Activated CD8-positive, alpha-beta memory T cell treated with anti-CD3 and anti-CD28 coated beads for 36 hours (primary cell): ENCODE data around the gene FEM1C. TPM values are rescaled to one million over a fixed set of nuclear protein-coding genes. Genes with fewer than 3 reads are reported as not detected.
"Not testable (repeated sequence)": the region's sequence is repeated elsewhere in the genome, so short reads cannot be mapped to it uniquely, and the experiment has no call there.

Experiments used
- CTCF ChIA-PET: fragments of 350-600 bp; sonication (Branson Sonifier 250); formaldehyde crosslinking; loops from one replicate; lab custom pipeline; 2021; ENCODE audit warnings: antibody characterized with exemption; lab: Charles Lee
- POLR2A ChIA-PET: fragments of 350-600 bp; sonication (Branson Sonifier 250); formaldehyde crosslinking; loops from one replicate; lab custom pipeline; 2021; ENCODE audit warnings: antibody characterized with exemption; lab: Charles Lee
- total RNA-seq, 2 experiments: library from RNA; stranded (reverse); gene quantifications; one replicate each; pipeline ENCODE4 v1.2.3, GENCODE V29; 2021

The FEM1C gene
- total RNA-seq, 2 experiments from 2014 or later: 13.9 to 14.0 TPM

DNA sequence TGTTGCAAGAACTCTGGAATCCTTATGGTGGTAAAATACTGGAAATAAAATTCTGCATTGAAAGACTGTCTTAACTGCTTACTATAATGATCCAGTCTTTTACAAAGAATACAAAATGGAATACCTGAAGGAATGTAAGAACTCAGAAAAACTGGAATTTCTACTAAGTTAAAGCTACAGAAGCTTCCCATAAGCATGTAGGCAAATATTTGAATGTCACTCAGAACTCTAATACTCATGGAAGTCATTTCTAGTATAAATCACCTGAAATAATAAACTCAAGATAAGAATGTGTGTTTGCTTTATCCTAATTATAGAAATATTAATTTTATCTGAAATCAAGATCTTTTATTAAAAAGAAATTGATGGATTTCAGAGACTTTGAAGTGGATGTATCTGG lies 54.8 kb downstream of the FEM1C start:
- POLR2A ChIA-PET: no interaction called here

GRCh38 chr5:115487756-115488155 lies 56.8 kb downstream of the FEM1C start:
- ChIA-PET POLR2A (no interaction called here), CTCF (no interaction called here)

More for the DNA sequence above, 54.8 kb downstream of the FEM1C start:
- CTCF ChIA-PET: no interaction called here

DNA sequence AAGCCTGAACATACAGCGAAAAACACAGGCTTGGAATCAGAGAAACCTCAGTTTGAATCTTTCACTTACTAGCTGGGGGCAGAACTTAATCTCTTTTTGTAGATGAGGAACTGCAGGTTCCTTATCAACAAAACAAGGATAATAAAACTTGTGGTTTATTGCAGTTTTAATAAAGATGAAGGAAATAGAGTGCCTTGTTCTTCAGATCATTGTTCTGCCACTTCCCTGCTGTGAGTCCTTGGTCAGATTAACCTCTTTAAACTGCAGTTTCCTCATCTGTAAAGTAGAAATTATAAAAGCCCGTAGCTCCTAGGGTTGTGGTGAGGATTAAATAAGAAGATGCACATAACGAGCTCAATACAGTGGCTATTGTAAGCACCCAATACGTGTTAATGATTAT lies 57.4 kb downstream of the FEM1C start:
- POLR2A ChIA-PET: no interaction called here
- CTCF ChIA-PET: no interaction called here

- CTCF ChIA-PET: no interaction called here
- POLR2A ChIA-PET: no interaction called here
These were observed 57.8 kb downstream of the FEM1C start for GRCh38 chr5:115486728-115487127.

- ChIA-PET POLR2A (no interaction called here), CTCF (no interaction called here)
These were observed 60.2 kb downstream of the FEM1C start for GRCh38 chr5:115484368-115484767.

- ChIA-PET CTCF (no interaction called here), POLR2A (no interaction called here)
These were observed 63.7 kb downstream of the FEM1C start for GRCh38 chr5:115480900-115481299.

DNA sequence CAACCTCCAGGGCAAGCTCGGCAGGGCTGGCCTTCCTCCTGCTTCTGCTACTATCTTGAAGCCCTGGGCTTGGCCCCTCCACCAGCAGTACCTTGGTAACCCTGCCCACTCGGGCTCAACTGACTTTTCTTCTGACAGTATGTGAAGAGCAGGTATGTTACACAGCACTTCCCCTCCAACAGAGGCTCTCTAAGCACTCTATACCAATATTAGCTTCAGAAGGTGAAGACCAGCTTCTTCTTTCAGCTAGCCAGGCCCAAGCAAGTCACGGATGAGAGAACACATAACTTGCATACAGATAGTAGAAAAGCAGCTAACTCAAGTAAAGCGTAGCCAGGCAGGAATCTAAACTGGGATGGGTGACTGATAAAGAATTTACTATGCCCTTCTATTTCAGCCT lies 64.3 kb downstream of the FEM1C start:
- CTCF ChIA-PET: no interaction called here
- POLR2A ChIA-PET: no interaction called here

GRCh38 chr5:115479166-115479873 lies 65.3 kb downstream of the FEM1C start:
- POLR2A ChIA-PET: not testable (repeated sequence)

GRCh38 chr5:115478281-115478680 lies 66.3 kb downstream of the FEM1C start:
- POLR2A ChIA-PET: interaction anchor here (0.6 kb wide), 1 partner anchor 10 kb away, joined by 3 read pairs; no protein-coding TSS in a partner anchor
- CTCF ChIA-PET: no interaction called here

More at GRCh38 chr5:115479166-115479873, 65.3 kb downstream of the FEM1C start:
- CTCF ChIA-PET: not testable (repeated sequence)

- ChIA-PET CTCF (no interaction called here), POLR2A (no interaction called here)
These were observed 67.0 kb downstream of the FEM1C start for GRCh38 chr5:115477581-115477980.

DNA sequence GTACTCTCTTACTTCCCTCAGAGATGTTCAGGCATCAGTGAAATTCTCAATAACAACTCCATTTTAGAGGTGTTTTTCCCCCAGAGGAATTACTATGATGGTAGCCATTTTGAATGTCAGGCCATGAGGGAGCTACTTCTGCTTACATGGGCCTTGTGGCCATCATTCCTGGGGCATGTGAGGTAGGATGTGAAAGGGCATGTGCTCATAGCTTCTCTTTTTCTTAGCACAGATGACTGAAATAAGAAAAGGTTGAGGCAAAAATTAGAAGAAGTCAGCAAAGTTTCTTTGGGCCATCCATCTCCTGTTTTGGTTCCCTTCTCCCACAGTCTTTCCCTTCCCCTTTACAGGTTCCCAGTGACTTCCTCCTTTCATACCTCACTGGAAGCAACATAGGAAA lies 68.8 kb downstream of the FEM1C start:
- ChIA-PET POLR2A (no interaction called here), CTCF (no interaction called here)

- ChIA-PET CTCF (no interaction called here), POLR2A (interaction anchor here (1.4 kb wide), 1 partner anchor 142 kb away, joined by 5 read pairs; no protein-coding TSS in a partner anchor)
These were observed 72.1 kb downstream of the FEM1C start for GRCh38 chr5:115472271-115473025.

DNA sequence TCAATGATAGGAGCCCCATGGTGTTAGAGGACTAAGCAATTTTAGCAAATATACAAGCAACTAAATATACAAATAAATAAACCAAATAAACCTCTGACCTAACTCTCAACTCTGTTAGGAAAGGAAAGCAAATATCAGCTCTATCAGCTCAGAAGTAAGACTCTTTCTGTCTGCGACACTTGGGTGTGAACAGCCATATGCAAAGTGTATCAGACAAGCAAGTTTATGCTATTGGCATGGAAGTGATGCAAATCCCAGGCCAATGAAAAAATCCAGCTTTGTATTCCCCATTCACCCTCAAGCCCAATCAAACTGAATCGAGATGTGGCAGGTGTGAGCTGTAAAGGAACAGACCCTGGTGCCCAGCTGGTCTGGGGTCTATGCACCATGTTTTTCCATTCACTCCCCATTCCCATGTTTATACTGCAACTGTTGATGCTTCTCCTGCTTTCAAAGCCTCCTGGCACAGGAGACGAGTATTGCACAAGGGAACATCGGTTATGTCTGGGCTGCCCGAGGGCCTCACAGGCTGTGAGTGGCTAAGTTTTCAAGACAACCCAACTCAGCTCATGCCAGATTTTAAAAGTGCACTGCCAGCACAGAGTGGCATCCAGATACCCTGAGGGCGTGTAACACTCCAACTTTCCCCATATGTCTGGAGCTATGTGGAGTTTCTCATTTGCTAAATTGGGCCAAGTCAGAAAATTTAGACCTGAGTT lies 73.1 kb downstream of the FEM1C start:
- ChIA-PET CTCF (no interaction called here), POLR2A (interaction anchor here (1.4 kb wide), 1 partner anchor 141 kb away, joined by 5 read pairs; no protein-coding TSS in a partner anchor)

GRCh38 chr5:115470921-115471320 lies 73.7 kb downstream of the FEM1C start:
- CTCF ChIA-PET: no interaction called here
- POLR2A ChIA-PET: no interaction called here

Other genes with a start within 250 kb of the FEM1C start
- under 1 TPM; 0.89 to 0.99 TPM for gene CCDC112, start 248.1 kb downstream of the FEM1C start, total RNA-seq
- 1 to 10 TPM in 1 of 2 experiments, under 1 TPM in 1; 0.15 to 1.0 TPM for gene TICAM2, start 57.7 kb upstream of the FEM1C start, total RNA-seq
- gene TMED7, start 81.3 kb upstream of the FEM1C start, total RNA-seq: 10 to 100 TPM; 47.7 to 48.5 TPM